Right lobe of liver (tissue), 4 donors: ENCODE measurements around the gene NUMB.

ENCODE experiments used
- CTCF ChIP-seq, 4 donors: fragments of 200-600 bp in 3 of 4; fragments of 450-650 bp in 1 of 4; IDR thresholded peaks; one replicate each; pipeline versions ENCODE4 v1.5.1 to v1.8.0; 2016 to 2022; ENCODE audit warnings: antibody characterized with exemption in 4 of 4, mild to moderate bottlenecking in 2 of 4
- POLR2A ChIP-seq: fragments of 450-650 bp; IDR thresholded peaks from one replicate; pipeline ENCODE4 v1.6.1; 2017; ENCODE audit warnings: antibody characterized with exemption, mild to moderate bottlenecking
- donor health status: DM: no; HTN: no; CAD: no.
- donor health status: DM: no; HTN: no; CAD: no.
- donor health status: DM: no; HTN: yes; CAD: no.

- no peak for TF ChIP-seq POLR2A
- TF ChIP-seq CTCF (IDR thresholded peaks at IDR 0.05): no peak
Measured at GRCh38 chr14:73461478-73462047, 3.2 kb upstream of the NUMB start.
